PFSK-1 (cell line): ENCODE results near the gene PTPN11.
A peak's percentile ranks its signal among the peaks of the same experiment; 100 is the strongest.

Experiments
- FOXP2 ChIP-seq: optimal IDR thresholded peaks from 2 replicates; pipeline ENCODE3; 2011; ENCODE audit warnings: borderline replicate concordance, control low read depth, inconsistent platforms; ENCODE audit not compliant: insufficient read depth; ENCODE audit errors: extremely low read length, extremely low read depth
- POLR2AphosphoS5 ChIP-seq: IDR thresholded peaks from 2 replicates; pipeline ENCODE4 v1.6.1; 2012; ENCODE audit warnings: low read depth, mild to moderate bottlenecking, control low read depth, low read length, moderate library complexity
- SIN3A ChIP-seq: IDR thresholded peaks from 2 replicates; pipeline ENCODE4 v1.6.1; 2012; ENCODE audit warnings: mild to moderate bottlenecking, low read length, moderate library complexity, borderline replicate concordance; ENCODE audit not compliant: insufficient read depth
- TAF1 ChIP-seq: IDR thresholded peaks from 2 replicates; pipeline ENCODE4 v1.6.1; 2012; ENCODE audit warnings: low read length, control low read depth, borderline replicate concordance; ENCODE audit not compliant: insufficient read depth
- TF ChIP-seq, protein P1 (sequence below), 2 experiments: IDR thresholded peaks; 2 replicates each; pipeline versions ENCODE4 v1.6.1 to v1.8.0; 2011 to 2012; ENCODE audit warnings: low read depth in 2 of 2, low read length in 2 of 2, control low read depth in 1 of 2, inconsistent platforms in 1 of 2, mild to moderate bottlenecking in 1 of 2, moderate library complexity in 1 of 2; ENCODE audit not compliant: insufficient read depth in 1 of 2

Gene PTPN11

DNA sequence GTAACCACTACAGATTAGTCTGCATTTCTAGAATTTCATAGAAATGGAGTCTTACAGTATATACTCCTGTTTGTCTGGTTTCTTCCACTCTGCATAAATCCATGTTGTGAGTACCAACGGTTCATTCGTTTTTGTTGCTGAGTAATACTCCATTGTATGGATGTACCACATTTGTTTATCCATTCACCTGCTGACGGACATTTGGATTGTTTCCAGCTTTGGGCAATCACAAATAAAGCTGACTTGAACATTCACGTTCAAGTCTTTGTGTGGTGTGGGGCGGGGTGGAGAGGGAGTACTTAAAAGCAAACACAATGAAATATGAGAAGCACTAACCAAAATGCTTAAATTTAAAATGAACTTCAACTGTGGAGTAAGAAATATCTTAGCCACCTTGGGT is 43.6 kb upstream of the PTPN11 start:
- TF ChIP-seq POLR2AphosphoS5 (no peak), SIN3A (no peak), FOXP2 (no peak), TAF1 (no peak)
- TF ChIP-seq, protein P1, sequence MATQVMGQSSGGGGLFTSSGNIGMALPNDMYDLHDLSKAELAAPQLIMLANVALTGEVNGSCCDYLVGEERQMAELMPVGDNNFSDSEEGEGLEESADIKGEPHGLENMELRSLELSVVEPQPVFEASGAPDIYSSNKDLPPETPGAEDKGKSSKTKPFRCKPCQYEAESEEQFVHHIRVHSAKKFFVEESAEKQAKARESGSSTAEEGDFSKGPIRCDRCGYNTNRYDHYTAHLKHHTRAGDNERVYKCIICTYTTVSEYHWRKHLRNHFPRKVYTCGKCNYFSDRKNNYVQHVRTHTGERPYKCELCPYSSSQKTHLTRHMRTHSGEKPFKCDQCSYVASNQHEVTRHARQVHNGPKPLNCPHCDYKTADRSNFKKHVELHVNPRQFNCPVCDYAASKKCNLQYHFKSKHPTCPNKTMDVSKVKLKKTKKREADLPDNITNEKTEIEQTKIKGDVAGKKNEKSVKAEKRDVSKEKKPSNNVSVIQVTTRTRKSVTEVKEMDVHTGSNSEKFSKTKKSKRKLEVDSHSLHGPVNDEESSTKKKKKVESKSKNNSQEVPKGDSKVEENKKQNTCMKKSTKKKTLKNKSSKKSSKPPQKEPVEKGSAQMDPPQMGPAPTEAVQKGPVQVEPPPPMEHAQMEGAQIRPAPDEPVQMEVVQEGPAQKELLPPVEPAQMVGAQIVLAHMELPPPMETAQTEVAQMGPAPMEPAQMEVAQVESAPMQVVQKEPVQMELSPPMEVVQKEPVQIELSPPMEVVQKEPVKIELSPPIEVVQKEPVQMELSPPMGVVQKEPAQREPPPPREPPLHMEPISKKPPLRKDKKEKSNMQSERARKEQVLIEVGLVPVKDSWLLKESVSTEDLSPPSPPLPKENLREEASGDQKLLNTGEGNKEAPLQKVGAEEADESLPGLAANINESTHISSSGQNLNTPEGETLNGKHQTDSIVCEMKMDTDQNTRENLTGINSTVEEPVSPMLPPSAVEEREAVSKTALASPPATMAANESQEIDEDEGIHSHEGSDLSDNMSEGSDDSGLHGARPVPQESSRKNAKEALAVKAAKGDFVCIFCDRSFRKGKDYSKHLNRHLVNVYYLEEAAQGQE (IDR thresholded peaks at IDR 0.05; ENCODE audit: insufficient read depth in 1 of 2, low read depth in 2 of 2, low read length in 2 of 2), result no peak

DNA sequence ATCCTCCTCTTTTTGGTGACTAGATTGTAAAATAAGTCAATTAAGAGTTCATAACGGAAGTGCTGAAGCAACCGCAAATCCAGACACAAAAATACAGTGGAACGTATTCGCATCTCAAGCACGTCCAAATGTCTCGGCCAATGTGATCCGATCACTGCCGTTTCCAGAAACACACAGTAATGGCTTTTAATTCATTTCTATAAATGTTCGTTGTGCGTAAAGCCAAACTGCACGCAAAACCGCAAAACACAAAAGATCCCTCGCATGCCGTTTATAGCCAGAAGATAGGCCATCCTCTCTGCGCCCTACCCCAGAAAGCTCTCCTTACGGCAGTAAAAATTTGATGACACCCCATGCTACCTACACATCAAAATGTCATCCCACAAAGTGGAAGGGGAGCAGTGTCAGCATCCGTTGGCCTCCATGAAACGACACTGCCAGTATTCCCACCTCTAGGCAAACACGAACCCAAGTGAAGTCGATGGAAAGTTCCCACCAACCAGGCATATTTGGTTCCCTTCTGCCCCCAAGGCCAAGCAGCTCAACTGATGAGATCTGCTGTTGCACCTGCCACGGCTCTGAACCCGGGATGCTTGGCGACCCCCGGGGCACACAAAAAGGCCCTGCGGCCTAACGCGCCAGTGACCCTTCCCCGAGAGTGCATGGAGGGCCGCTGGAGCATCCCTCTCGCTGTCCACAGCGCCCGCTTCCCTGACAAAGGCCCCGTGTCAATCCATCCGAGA is 37.9 kb upstream of the PTPN11 start:
- TF ChIP-seq, protein P1 (IDR thresholded peaks at IDR 0.05; ENCODE audit: insufficient read depth in 1 of 2, low read depth in 2 of 2, low read length in 2 of 2), result no peak

DNA sequence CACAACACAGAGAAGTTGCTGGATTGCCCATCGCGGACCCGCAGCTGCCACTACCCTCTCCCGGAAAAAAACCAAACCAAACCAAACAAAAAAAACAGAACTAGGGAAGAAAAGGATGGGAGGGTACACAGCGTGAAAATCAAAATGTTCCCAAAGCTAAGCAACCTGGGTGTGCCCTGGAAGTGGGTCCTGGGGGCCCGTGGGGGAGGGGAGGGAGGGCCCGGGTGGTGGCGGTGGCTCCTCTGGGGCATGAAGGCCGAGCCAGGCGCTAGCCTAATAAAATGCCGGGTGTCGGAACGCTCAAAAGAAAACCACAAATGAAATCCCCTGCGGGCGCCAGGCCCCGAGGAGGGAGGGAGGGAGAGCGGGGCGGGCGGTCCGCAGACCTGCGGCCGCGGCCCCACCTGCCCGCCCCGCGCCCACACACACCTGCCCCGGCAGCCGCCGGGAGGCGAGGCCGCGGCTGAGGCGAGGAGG is 37.3 kb upstream of the PTPN11 start:
- TF ChIP-seq POLR2AphosphoS5 (no peak), SIN3A (no peak)
- TF ChIP-seq, protein P1 (IDR thresholded peaks at IDR 0.05; ENCODE audit: insufficient read depth in 1 of 2, low read depth in 2 of 2, low read length in 2 of 2), result no peak

DNA sequence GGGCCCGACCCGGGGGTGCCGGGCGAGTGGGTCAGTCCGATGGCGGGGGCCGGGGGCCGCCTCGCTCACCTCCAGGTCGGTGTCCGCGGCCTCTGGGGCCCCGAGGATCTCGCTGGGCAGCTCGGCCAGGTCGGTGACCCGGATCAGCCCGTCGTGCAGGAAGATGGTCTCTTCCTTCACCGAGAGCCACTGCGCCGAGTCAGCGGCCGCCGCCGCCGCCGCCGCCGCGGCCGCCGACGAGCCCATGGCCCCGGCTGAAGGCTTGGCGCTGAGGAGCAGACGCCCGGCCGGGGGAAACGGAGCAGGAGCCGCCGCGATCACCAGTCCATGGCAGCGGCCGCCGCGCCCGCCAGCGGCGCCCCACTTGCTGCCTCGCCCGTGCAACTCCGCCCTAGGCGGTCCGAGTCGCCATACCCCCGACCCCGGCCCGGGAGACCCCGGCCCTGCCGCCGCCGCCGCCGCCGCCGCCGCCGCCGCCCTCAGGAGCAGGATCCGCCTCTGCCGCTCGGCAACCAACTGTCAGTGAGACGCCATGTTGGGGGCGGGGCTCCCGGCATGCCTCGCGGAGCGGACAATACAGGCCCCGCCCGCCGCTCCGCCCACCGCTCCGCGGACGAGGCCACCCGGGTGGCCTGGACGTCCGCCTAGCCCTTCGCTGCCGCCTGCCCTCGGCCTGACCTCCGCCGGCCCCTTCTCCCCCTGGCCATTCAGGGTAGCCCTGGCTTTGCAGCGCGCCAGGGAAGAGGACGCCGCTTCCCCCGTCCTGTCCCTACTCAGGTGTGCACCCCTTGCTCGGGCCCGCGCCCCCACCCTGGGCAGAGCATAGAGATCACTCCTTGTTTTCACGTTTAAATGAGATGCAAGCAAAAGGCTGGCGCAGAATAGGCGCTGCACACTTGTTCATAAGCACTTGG is 36.6 kb upstream of the PTPN11 start, which contains the start of gene HECTD4:
TSS of gene HECTD4 (minus strand) at position 549 of the 914 bp plus-strand sequence. CDS start at position 246, 303 bp downstream.
- peak; percentile 57 for TF ChIP-seq FOXP2
- TF ChIP-seq, protein P1 (IDR thresholded peaks at IDR 0.05; ENCODE audit: insufficient read depth in 1 of 2, low read depth in 2 of 2, low read length in 2 of 2), result no peak
- TF ChIP-seq TAF1, result peak; percentile 83
- no peak for TF ChIP-seq SIN3A
- peak; percentile 79; the same call in 1 of the 2 replicates for TF ChIP-seq POLR2AphosphoS5
